Measurements from ENCODE around the gene ASF1A.

DNA sequence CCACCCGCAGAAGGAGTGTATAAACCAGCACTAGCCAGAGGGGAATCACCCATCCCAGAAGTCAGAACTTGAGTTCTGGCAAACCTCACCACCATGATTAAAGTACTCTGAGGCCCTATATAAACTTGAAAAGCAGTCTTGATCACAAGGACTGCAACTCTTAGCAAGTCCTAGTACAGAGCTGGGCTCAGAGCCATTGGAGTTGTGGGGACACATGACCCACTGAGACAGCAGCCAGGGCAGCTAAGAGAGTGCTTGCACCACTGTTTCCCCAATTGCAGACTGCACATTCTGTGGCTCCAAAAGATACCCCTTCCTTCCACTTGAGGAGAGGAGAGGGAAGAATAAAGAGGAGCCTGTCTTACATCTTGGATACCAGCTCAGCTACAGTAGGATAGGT lies 45.7 kb downstream of the ASF1A start:
- TF ChIP-seq CTCF (IDR thresholded peaks at IDR 0.05; ENCODE audit: poor library complexity, severe bottlenecking) = no peak
- TF ChIP-seq RAD21 (conservative IDR thresholded peaks at IDR 0.05) = no peak
- TF ChIP-seq EZH2 (IDR thresholded peaks at IDR 0.05; ENCODE audit: borderline replicate concordance, insufficient read depth, low read length, poor library complexity, severe bottlenecking) = no peak
- no peak for TF ChIP-seq EP300 (conservative IDR thresholded peaks at IDR 0.05; ENCODE audit: poor library complexity, severe bottlenecking)
- TF ChIP-seq POLR2AphosphoS5 (IDR thresholded peaks at IDR 0.05) = no peak
